H1 (cell line): ENCODE data around the gene PNISR. TPM values are rescaled to one million over a fixed set of nuclear protein-coding genes. Genes with fewer than 3 reads are reported as not detected.

Experiments used
- CTCF ChIA-PET: fragments of 300-600 bp; sonication (Branson Sonifier 250); formaldehyde crosslinking; loops from one replicate; lab custom pipeline; 2021; ENCODE audit not compliant: partially characterized antibody; lab: Charles Lee
- POLR2A ChIA-PET: fragments of 300-600 bp; sonication (Branson Sonifier 250); formaldehyde crosslinking; loops from one replicate; lab custom pipeline; 2021; ENCODE audit warnings: inconsistent platforms; ENCODE audit not compliant: partially characterized antibody; lab: Charles Lee
- DNase-seq, 2 experiments: peaks; one replicate each; pipeline versions ENCODE4 v3.0.0 to v3.0.0-alpha.2; 2010 to 2022; ENCODE audit warnings: low spot score in 2 of 2, low read depth in 1 of 2, mixed read lengths in 1 of 2
- FAIRE-seq: peaks from 2 replicates; lab custom pipeline; 2011; peaks lifted over from hg19 to GRCh38; lab: Jason Lieb, UNC
- H2AFZ ChIP-seq: 2 replicates; pipeline ENCODE4 v1.8.1; 2012; ENCODE audit warnings: low read length, inconsistent platforms
- H2AK5ac ChIP-seq: 2 replicates; pipeline ENCODE4 v1.6.1; 2013; ENCODE audit warnings: low read depth, low read length
- H2BK120ac ChIP-seq: replicated peaks from 2 replicates; pipeline ENCODE3; 2013; ENCODE audit warnings: low read depth, low read length, inconsistent platforms
- H2BK12ac ChIP-seq: 2 replicates; pipeline ENCODE4 v1.6.1; 2013; ENCODE audit warnings: low read depth, low read length
- H2BK15ac ChIP-seq: 2 replicates; pipeline ENCODE4 v1.6.1; 2013; ENCODE audit warnings: low read length
- H2BK20ac ChIP-seq: 2 replicates; pipeline ENCODE4 v1.6.1; 2013; ENCODE audit warnings: low read length
- H2BK5ac ChIP-seq: 2 replicates; pipeline ENCODE4 v1.6.1; 2013; ENCODE audit warnings: low read depth, low read length
- H3K14ac ChIP-seq: 2 replicates; pipeline ENCODE4 v1.6.1; 2013; ENCODE audit warnings: inconsistent platforms; ENCODE audit not compliant: insufficient read length
- H3K18ac ChIP-seq: 2 replicates; pipeline ENCODE4 v1.6.1; 2013; ENCODE audit warnings: low read length; ENCODE audit errors: extremely low read depth
- H3K23ac ChIP-seq: 2 replicates; pipeline ENCODE4 v1.6.1; 2013; ENCODE audit warnings: inconsistent platforms; ENCODE audit not compliant: insufficient read length
- H3K23me2 ChIP-seq: 2 replicates; pipeline ENCODE4 v1.6.1; 2013; ENCODE audit warnings: low read depth, low read length
- H3K27ac ChIP-seq: 2 replicates; pipeline ENCODE4 v1.6.1; 2011; ENCODE audit warnings: low read depth, low read length, inconsistent platforms
- H3K27me3 ChIP-seq, 4 experiments: replicated peaks in 1 of 4; 1 replicate in 1 of 4; 2 replicates in 3 of 4; pipeline versions ENCODE4 v1.6.1 to v1.8.1; 2011 to 2013; ENCODE audit warnings: low read length in 3 of 4, mild to moderate bottlenecking in 3 of 4, inconsistent platforms in 2 of 4, mixed read lengths in 2 of 4, moderate library complexity in 1 of 4; ENCODE audit not compliant: control insufficient read depth in 3 of 4, insufficient read depth in 3 of 4; ENCODE audit errors: extremely low read depth in 1 of 4
- H3K36me3 ChIP-seq, 4 experiments: 2 replicates each; pipeline versions ENCODE4 v1.6.1 to v1.8.1; 2011 to 2013; ENCODE audit warnings: mild to moderate bottlenecking in 4 of 4, low read length in 3 of 4, moderate library complexity in 2 of 4, control low read depth in 1 of 4, inconsistent platforms in 1 of 4; ENCODE audit not compliant: insufficient read depth in 4 of 4, control insufficient read depth in 2 of 4
- H3K4ac ChIP-seq: replicated peaks from 2 replicates; pipeline ENCODE3; 2013; ENCODE audit warnings: low read length, low read depth, mixed read lengths, inconsistent platforms; ENCODE audit not compliant: insufficient read length
- H3K4me1 ChIP-seq, 4 experiments: replicated peaks in 1 of 4; 1 replicate in 1 of 4; 2 replicates in 3 of 4; pipeline versions ENCODE4 v1.6.1 to v1.8.1; 2011 to 2013; ENCODE audit warnings: low read length in 3 of 4, inconsistent platforms in 2 of 4, mixed read lengths in 1 of 4; ENCODE audit not compliant: insufficient read depth in 4 of 4, control insufficient read depth in 3 of 4
- H3K4me2 ChIP-seq, 2 experiments: 2 replicates each; pipeline versions ENCODE4 v1.6.1 to v1.8.1; 2011 to 2013; ENCODE audit warnings: low read depth in 2 of 2, low read length in 2 of 2, control low read depth in 1 of 2, inconsistent platforms in 1 of 2, mild to moderate bottlenecking in 1 of 2; ENCODE audit not compliant: insufficient read depth in 1 of 2
- H3K4me3 ChIP-seq, 4 experiments: fragments of 200-600, 300-600 bp in 1 of 4; sonication (generic), shearing (Covaris generic), sonication (Bioruptor Twin) in 1 of 4; 2 replicates each; pipeline versions ENCODE4 v1.5.1 to v1.8.1; 2011 to 2016; ENCODE audit warnings: low read length in 4 of 4, low read depth in 3 of 4, control low read depth in 2 of 4, inconsistent platforms in 2 of 4, mild to moderate bottlenecking in 2 of 4, mixed read lengths in 1 of 4, moderate library complexity in 1 of 4; ENCODE audit not compliant: insufficient read depth in 2 of 4; ENCODE audit errors: extremely low read depth in 1 of 4
- H3K56ac ChIP-seq: replicated peaks from 2 replicates; pipeline ENCODE3; 2013; ENCODE audit warnings: low read depth, mild to moderate bottlenecking, mixed read lengths, low read length, inconsistent platforms; ENCODE audit not compliant: insufficient read length
- H3K79me1 ChIP-seq: 2 replicates; pipeline ENCODE4 v1.6.1; 2013; ENCODE audit warnings: low read depth, low read length, control low read depth
- H3K79me2 ChIP-seq, 2 experiments: 2 replicates each; pipeline versions ENCODE4 v1.6.1 to v1.8.1; 2012 to 2013; ENCODE audit warnings: low read length in 2 of 2, mild to moderate bottlenecking in 2 of 2, inconsistent platforms in 1 of 2; ENCODE audit not compliant: insufficient read depth in 2 of 2, control insufficient read depth in 1 of 2
- H3K9ac ChIP-seq, 4 experiments: replicated peaks in 1 of 4; 1 replicate in 1 of 4; 2 replicates in 3 of 4; pipeline versions ENCODE4 v1.6.1 to v1.8.1; 2011 to 2013; ENCODE audit warnings: low read depth in 3 of 4, low read length in 3 of 4, control low read depth in 2 of 4, mild to moderate bottlenecking in 2 of 4, moderate library complexity in 2 of 4, inconsistent platforms in 1 of 4; ENCODE audit errors: extremely low read depth in 1 of 4
- H3K9me3 ChIP-seq, 2 experiments: 2 replicates each; pipeline versions ENCODE4 v1.6.1 to v1.8.1; 2012 to 2013; ENCODE audit warnings: mild to moderate bottlenecking in 2 of 2, moderate library complexity in 2 of 2, control low read depth in 1 of 2, inconsistent platforms in 1 of 2, low read depth in 1 of 2, low read length in 1 of 2, mixed read lengths in 1 of 2; ENCODE audit not compliant: insufficient read depth in 2 of 2
- H4K20me1 ChIP-seq, 2 experiments: replicated peaks in 1 of 2; 2 replicates each; pipeline versions ENCODE3 to v1.8.1; 2011 to 2013; ENCODE audit warnings: inconsistent platforms in 2 of 2, low read length in 2 of 2, mild to moderate bottlenecking in 1 of 2; ENCODE audit not compliant: insufficient read depth in 2 of 2, control insufficient read depth in 1 of 2
- H4K5ac ChIP-seq: 2 replicates; pipeline ENCODE4 v1.6.1; 2013; ENCODE audit warnings: low read length, low read depth, mixed read lengths, inconsistent platforms; ENCODE audit not compliant: insufficient read length
- H4K8ac ChIP-seq: 2 replicates; pipeline ENCODE4 v1.8.0; 2013; ENCODE audit warnings: mild to moderate bottlenecking, moderate library complexity, low read length, inconsistent platforms; ENCODE audit not compliant: insufficient read depth; ENCODE audit errors: extremely low read depth
- H4K91ac ChIP-seq: replicated peaks from 2 replicates; pipeline ENCODE3; 2013; ENCODE audit warnings: low read length, mixed read lengths, inconsistent platforms; ENCODE audit not compliant: insufficient read length
- CBX8 ChIP-seq: fragments of 300-800, 300-1000 bp; sonication (generic); IDR thresholded peaks from 2 replicates; pipeline ENCODE4 v1.7.1; 2016; ENCODE audit warnings: low read depth, low read length, borderline replicate concordance
- CHD2 ChIP-seq: IDR thresholded peaks from 2 replicates; pipeline ENCODE4 v1.6.1; 2012; ENCODE audit warnings: low read length, improper control_type of control experiment
- CREB1 ChIP-seq: IDR thresholded peaks from 2 replicates; pipeline ENCODE4 v1.6.1; 2012; ENCODE audit warnings: inconsistent platforms
- EP300 ChIP-seq, 2 experiments: IDR thresholded peaks; 1 replicate in 1 of 2; 2 replicates in 1 of 2; pipeline ENCODE4 v1.6.1; 2011 to 2012; ENCODE audit warnings: low read depth in 2 of 2, low read length in 2 of 2, mild to moderate bottlenecking in 2 of 2, borderline replicate concordance in 1 of 2, inconsistent platforms in 1 of 2, moderate library complexity in 1 of 2
- FOSL1 ChIP-seq: IDR thresholded peaks from 2 replicates; pipeline ENCODE4 v1.6.1; 2011; ENCODE audit warnings: mild to moderate bottlenecking, low read depth, low read length, moderate library complexity; ENCODE audit not compliant: insufficient read depth
- GTF2F1 ChIP-seq: IDR thresholded peaks from 2 replicates; pipeline ENCODE4 v1.6.1; 2012; ENCODE audit warnings: low read depth, low read length, improper control_type of control experiment, borderline replicate concordance
- HDAC6 ChIP-seq: IDR thresholded peaks from one replicate; pipeline ENCODE4 v1.7.1; 2012; ENCODE audit warnings: low read depth, mild to moderate bottlenecking, inconsistent platforms, low read length, moderate library complexity
- JUND ChIP-seq: IDR thresholded peaks from 2 replicates; pipeline ENCODE4 v1.6.1; 2011; ENCODE audit warnings: mild to moderate bottlenecking, improper control_type of control experiment, low read length
- MAFK ChIP-seq: IDR thresholded peaks from 2 replicates; pipeline ENCODE4 v1.6.1; 2012; ENCODE audit warnings: low read depth, mild to moderate bottlenecking, improper control_type of control experiment, low read length
- POLR2A ChIP-seq, 2 experiments: IDR thresholded peaks; 1 replicate in 1 of 2; 2 replicates in 1 of 2; pipeline ENCODE4 v1.6.1; 2011; ENCODE audit warnings: low read depth in 2 of 2, low read length in 2 of 2, mild to moderate bottlenecking in 2 of 2; ENCODE audit errors: control extremely low read depth in 1 of 2
- RAD21 ChIP-seq, 2 experiments: IDR thresholded peaks in 1 of 2; conservative IDR thresholded peaks in 1 of 2; 2 replicates each; pipeline ENCODE4 v1.6.1; 2011; ENCODE audit warnings: low read depth in 2 of 2, low read length in 2 of 2, improper control_type of control experiment in 1 of 2, inconsistent platforms in 1 of 2, mild to moderate bottlenecking in 1 of 2, moderate library complexity in 1 of 2
- RFX5 ChIP-seq: IDR thresholded peaks from 2 replicates; pipeline ENCODE4 v1.6.1; 2011; ENCODE audit warnings: low read depth, low read length, improper control_type of control experiment, borderline replicate concordance
- ZNF274 ChIP-seq: IDR thresholded peaks from 2 replicates; pipeline ENCODE4 v1.7.0; 2012; ENCODE audit warnings: low read length, borderline replicate concordance; ENCODE audit errors: extremely low read depth
- WGBS, 2 experiments: shearing (Covaris generic) in 1 of 2; methylation state at CpG; one replicate each; pipeline versions ENCODE4 v1.1.6 to v1.1.7; 2013 to 2015; ENCODE audit warnings: low lambda C conversion rate in 2 of 2, mixed read lengths in 2 of 2, inconsistent platforms in 1 of 2, low coverage in 1 of 2, missing lambda C conversion rate in 1 of 2; ENCODE audit not compliant: insufficient replicate concordance in 2 of 2, insufficient coverage in 1 of 2, insufficient read length in 1 of 2; ENCODE audit errors: extremely low coverage in 1 of 2, missing lambda C conversion rate in 1 of 2; 5-methylcytosine and 5-hydroxymethylcytosine counted together
- polyA plus RNA-seq, 7 experiments: library from polyadenylated mRNA; depleted of rRNA in 3 of 7; stranded (reverse) in 5 of 7; unstranded in 2 of 7; fragments of >200 nt in 5 of 7; fragments of 200-250 nt in 2 of 7; gene quantifications; 1 replicate in 5 of 7; 2 replicates in 1 of 7; 4 replicates in 1 of 7; pipeline versions ENCODE4 v1.2.1 to v1.2.3, GENCODE V29; 2011 to 2013; ENCODE audit warnings: missing spikeins in 2 of 7, mixed read lengths in 2 of 7
- total RNA-seq: library from RNA; stranded (reverse); fragmentation: NEBNext Ultra II Directional; extraction: Animal tissue kit (Norgen Biotek cat#: 25700); gene quantifications from 2 replicates; pipeline ENCODE4 v1.2.1, GENCODE V29; 2021
- TF ChIP-seq, protein P1 (sequence below): IDR thresholded peaks from 2 replicates; pipeline ENCODE4 v1.6.1; 2011; ENCODE audit warnings: low read depth, mild to moderate bottlenecking, low read length; ENCODE audit not compliant: insufficient read depth

The PNISR gene
- total and polyA plus RNA-seq, 2 of the 8 experiments (the other 6 are each of a cell fraction or from before 2014, with no cell fraction given) = 41.1 to 134 TPM

DNA sequence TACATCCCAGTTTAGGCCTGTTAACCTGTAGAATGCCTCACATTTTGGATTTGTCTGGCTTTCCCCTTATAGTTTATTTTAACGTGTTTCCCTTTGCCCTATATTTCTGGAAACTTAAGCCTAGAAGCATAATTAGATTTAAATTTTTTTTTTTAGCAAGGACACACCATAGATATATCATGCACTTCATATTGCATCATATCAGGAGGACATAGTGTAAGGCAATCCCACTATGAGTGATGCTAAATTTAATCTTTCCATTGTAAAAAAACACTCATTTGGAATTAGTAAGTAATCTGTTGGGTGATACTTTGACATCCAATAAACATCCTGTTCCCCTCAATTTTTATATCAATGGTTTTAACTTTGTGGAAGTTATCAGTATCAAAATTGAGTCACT is 65.3 kb downstream of the PNISR start:
- Histone ChIP-seq H3K4me3 (no peak overlapping the region), H3K27me3 (no peaks in the 10 kb centered on the region; a peak in 1 of 7 replicates), H3K18ac (no peak overlapping the region), H3K4me1 (no peaks in the 10 kb centered on the region), H3K14ac (no peak overlapping the region), H2BK12ac (no peak overlapping the region), H4K20me1 (no peaks in the 10 kb centered on the region), H2AK5ac (no peak overlapping the region), H2BK5ac (no peak overlapping the region), H3K79me2 (no peaks in the 10 kb centered on the region), H3K9ac (no peak overlapping the region), H4K91ac (no peak overlapping the region), H4K8ac (no peak overlapping the region), H2BK15ac (no peak overlapping the region), H4K5ac (no peak overlapping the region), H3K56ac (no peak overlapping the region), H3K4ac (no peak overlapping the region), H3K23me2 (no peaks in the 10 kb centered on the region), H3K9me3 (no peaks in the 10 kb centered on the region), H3K4me2 (no peak overlapping the region), H3K27ac (no peak overlapping the region), H2BK120ac (no peak overlapping the region), H3K36me3 (no peaks in the 10 kb centered on the region), H3K79me1 (no peaks in the 10 kb centered on the region), H3K23ac (no peak overlapping the region), H2AFZ (no peak overlapping the region), H2BK20ac (no peak overlapping the region)
- 90% methylated on average over 1 of the region's 1 CpG; no CpG with 5 or more reads in 1 of the 2 experiments for WGBS, 2 experiments
- DNase-seq = no peak
- ChIA-PET CTCF (interaction anchor here (2.5 kb wide), 1 partner anchor 11 kb away, joined by 11 read pairs; no protein-coding TSS in a partner anchor), POLR2A (no interaction called here)
- no peak for FAIRE-seq
- TF ChIP-seq RFX5 (no peak), ZNF274 (no peak), RAD21 (IDR thresholded peaks at IDR 0.05 in 1 of 2, conservative IDR thresholded peaks at IDR 0.05 in 1 of 2; ENCODE audit: low read depth in 2 of 2, low read length in 2 of 2) (no peak), HDAC6 (no peak), POLR2A (IDR thresholded peaks at IDR 0.05; ENCODE audit: control extremely low read depth in 1 of 2, low read depth in 2 of 2, low read length in 2 of 2) (no peak), GTF2F1 (no peak), MAFK (no peak), CREB1 (no peak), JUND (no peak), CBX8 (no peak), FOSL1 (no peak), EP300 (IDR thresholded peaks at IDR 0.05; ENCODE audit: borderline replicate concordance in 1 of 2, low read depth in 2 of 2, low read length in 2 of 2) (no peak), CHD2 (no peak)
- TF ChIP-seq, protein P1, sequence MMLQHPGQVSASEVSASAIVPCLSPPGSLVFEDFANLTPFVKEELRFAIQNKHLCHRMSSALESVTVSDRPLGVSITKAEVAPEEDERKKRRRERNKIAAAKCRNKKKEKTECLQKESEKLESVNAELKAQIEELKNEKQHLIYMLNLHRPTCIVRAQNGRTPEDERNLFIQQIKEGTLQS = no peak
